NK-92 (cell line): ENCODE data around the gene LCE1B.

Experiments
- DNase-seq: peaks from one replicate; lab custom pipeline; 2025; ENCODE audit not compliant: unreplicated experiment; lab: John Stamatoyannopoulos, UW

Gene LCE1B, protein sequence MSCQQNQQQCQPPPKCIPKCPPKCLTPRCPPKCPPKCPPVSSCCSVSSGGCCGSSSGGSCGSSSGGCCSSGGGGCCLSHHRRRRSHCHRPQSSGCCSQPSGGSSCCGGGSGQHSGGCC

DNA sequence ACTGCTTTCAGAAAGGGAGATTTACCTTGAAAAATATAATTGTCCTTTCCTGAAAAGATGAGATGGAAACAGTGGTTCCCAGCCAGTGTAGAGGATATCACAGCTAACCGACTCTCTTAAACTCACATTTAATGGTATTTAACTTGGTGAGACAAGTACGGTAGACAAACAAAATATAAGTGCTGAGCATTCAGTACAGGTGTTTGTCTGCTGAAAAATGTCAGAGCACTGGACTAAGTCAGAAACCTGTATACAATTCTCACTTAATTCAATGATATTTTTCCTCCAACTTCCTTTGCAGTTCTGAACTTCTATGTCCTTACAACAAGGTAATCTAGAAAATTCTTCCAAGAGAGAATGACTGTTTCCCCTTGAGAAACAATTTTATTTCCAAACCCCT is at the start of gene LCE1B:
Gene LCE1B, plus strand, starts transcription at position 301 of the 400 bp plus-strand sequence. CDS start 476 bp downstream, outside the sequence.
- DNase-seq: no peak

DNA sequence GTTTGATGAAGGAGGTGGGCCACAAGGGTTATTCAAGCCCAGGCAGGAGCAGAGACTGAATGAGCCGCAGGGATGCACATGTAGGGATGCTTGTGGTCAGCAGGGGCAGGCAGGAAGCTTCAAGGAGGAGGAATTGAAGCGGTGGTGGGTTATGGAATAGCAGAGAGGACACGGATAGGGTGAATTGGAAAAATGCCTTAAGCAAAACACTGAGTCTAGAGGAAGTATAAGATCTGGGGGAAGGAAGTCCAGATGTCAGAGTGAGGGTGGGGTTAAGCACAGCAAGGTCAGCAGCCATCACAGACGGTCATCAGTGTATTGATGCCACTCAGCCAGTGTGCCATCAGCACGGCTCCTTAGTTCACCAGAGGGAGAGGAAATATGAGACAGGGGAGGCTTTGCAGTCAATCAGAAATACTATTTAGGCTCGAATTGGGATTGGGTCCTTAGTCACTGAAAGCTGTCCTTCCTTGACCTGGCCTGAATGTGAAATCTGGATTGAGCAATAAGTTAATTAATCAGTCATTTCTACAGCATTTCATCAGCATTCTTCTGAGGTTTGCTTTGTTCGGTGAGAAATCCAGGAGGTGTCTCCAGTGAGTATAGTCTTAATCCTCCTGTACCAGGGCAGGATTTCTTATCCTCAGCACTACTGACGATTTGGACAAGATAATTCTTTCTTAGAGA is 42.8 kb upstream of the LCE1B start:
- no peak for DNase-seq

DNA sequence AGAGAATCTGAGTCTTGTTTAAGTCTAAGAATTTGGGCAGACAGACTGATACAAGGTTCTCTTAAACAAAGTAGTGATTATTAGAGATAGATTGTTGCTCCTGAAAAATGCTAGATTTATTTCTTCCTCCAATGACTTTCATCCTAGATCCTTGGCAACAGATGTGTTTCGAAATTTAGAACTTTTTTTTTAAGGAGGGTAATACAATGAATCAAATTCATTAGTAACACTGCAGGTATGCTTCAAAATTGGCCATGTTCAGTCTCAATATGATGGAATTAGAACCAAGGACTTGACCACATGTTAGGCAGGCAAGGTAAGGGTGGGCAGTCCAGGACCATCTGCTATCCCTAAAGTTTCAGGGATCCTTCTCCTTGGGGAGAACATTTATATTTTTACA is 41.4 kb upstream of the LCE1B start:
- no peak for DNase-seq

DNA sequence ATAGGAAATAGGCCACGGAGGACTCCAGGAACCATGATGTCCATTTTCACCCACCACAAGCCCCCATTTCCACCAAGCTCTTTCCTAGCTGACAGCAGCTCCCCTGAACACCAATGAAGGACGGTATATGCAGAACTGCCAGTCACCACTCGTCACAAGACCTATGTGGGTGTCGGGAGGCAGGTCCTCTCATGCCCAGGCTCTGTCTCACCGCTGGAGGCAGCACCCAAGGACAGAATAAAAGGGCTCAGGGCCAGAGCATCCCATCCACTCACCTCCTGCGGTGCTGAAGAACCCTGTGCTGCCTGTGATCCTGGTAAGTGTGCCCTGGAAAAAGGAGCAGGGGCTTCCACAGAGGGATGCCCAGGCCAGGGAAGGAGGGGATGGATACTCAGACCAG is 36.9 kb upstream of the LCE1B start, which contains the start of gene LCE1F:
Gene LCE1F, plus strand, starts transcription at position 266 of the 400 bp plus-strand sequence. CDS start 1,232 bp downstream, outside the sequence.
- DNase-seq: no peak

DNA sequence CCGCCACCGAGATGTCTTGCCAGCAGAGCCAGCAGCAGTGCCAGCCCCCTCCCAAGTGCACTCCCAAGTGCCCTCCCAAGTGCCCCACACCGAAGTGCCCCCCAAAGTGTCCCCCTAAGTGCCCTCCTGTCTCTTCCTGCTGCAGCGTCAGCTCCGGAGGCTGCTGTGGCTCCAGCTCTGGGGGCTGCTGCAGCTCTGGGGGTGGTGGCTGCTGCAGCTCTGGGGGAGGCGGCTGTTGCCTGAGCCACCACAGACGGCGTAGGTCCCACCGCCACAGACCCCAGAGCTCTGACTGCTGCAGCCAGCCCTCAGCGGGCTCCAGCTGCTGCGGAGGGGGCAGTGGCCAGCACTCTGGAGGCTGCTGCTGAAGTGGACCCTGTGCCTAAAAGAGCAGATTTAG is 35.4 kb upstream of the LCE1B start:
- DNase-seq: no peak

DNA sequence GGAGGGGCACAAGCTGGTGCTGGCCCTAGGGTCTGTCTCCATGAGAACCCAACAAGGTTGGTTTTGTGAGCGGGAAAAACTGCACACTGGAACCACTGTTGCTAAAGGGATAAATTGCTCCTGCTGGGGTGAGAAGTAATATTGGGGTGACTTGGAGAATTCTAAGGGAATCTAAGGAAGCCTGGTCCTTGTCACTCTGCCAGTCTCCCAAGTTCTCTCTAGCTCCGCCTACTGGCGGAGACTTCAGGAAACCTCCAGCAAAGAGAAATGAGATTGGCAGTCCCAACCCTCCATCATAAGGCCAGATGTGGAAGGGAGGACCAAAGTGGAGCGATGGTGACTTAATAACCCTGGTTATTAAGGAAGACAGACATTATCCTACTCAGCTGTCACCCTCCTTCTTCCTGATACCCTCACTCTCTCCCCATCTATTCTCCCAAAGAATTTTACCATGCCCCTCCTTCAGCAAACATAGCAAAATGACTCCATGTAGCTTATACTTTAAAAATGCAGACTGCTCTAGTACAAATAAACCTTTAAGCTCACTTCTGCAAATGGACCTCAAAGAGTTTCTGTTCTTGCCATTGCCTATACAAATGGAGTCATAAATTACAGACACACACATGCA is 34.1 kb upstream of the LCE1B start:
- no peak for DNase-seq

DNA sequence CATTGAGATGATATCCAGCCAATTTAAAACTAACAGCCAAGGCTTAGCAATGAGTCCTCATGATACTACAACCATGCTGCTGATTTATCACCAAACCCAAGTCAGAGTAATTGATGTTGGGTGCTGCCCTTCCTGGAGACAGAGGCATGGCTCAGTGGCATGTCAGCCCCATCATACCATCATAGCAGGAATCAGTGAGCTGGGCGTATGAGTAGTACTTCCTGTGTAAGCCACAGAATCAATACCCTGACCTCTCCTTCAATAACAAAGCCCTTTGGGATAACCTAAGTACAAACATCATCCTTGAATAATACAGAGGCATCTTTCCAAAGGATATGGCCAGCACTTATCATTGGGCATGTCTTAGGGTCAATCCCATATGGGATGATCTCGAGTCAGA is 28.7 kb upstream of the LCE1B start:
- no peak for DNase-seq

DNA sequence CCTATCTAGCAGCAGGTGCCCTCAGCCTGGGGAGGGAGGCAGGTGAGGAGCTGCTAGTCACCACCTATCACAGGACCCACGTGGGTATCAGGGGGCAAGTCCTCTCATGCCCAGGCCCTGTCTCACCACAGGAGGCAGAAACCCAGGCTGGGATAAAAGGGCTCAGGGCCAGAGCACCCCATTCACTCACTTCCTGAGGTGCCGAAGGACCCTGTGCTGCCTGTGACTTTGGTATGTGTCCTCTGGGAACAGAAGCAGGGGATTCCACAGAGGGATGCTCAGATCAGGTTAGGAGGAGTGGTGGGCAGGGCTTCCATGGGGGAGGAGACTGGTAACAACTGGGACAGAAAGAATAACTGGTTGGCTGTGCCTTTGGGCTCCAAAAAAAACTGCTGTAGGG is 25.7 kb upstream of the LCE1B start, which contains the start of gene LCE1E:
Gene LCE1E, plus strand, starts transcription at position 181 of the 400 bp plus-strand sequence. CDS start 1,043 bp downstream, outside the sequence.
- DNase-seq: no peak

DNA sequence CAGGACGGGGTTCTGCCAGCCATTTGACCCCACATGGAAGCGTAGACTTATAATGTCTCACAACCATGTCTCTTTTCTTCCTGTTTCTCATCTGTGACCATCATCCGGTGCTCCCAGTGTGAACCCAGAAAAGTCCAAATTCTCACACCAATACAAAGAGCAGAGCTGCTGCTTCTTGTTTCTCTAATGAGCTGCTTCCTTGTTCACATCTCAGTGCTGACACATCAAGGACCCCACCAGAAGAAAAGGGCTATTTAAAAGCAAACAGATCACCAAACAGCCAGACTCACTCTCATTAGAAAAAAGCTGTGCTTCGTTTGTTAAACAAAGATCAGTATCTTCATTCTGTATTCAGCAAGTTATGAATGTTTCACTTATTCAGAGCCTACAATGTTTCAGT is 16.1 kb upstream of the LCE1B start:
- no peak for DNase-seq

DNA sequence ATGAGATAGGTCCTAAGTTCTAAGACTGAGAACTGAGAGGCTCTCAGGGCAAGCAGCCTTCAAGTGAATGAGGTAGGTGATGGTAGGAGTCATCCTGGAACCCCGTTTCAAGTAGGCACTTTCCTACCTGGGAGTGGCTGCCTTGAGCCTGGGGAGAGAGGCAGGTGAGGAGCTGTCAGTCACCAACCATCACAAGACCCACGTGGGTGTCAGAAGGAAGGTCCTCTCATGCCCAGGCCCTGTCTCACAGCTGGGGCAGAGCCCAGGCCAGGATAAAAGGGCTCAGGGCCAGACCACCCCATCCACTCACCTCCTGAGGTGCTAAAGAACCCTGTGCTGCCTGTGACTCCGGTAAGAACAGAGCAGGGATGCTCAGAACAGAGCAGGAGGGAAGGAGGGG is 15.3 kb upstream of the LCE1B start, which contains the start of gene LCE1D:
Gene LCE1D, plus strand, starts transcription at position 301 of the 400 bp plus-strand sequence. CDS start 1,074 bp downstream, outside the sequence.
- no peak for DNase-seq

DNA sequence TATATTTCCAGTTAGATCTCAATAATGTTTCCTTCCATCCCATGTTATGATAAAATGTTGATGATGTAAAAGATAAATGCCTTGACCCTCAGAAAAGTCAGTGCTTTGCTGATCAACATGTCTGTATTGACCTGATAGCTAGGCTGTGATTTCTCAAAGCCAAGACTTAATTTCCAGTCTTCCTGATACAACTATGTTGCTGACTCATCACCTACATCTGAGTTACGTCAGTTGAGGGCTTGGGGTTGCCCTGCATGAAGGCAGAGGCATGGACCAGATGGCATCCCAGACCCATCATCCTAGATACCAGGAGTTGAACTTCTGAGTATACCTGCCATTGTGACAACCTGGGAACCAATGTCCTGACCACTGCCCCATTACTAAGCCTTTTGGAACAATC is 10.4 kb upstream of the LCE1B start:
- DNase-seq: no peak

DNA sequence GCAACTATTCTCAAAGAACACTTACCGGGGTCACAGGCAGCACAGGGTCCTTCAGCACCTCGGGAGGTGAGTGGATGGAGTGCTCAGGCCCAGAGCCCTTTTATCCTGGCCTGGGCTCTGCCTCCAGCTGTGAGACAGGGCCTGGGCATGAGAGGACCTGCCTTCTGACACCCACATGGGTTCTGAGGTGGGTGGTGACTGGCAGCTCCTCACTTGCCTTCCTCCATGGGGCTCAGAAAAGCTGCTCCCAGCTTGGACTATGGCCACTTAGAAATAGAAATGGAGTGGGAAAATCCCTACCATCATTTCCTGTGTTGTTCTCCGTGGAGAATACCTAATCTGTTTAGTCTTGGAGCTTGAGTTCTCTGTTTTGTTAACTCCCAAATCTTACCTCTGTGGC is 5.2 kb upstream of the LCE1B start, which contains the start of gene LCE1C:
Gene LCE1C, minus strand, starts transcription at position 76 of the 400 bp plus-strand sequence. CDS start 1,173 bp downstream, outside the sequence.
- DNase-seq: no peak

DNA sequence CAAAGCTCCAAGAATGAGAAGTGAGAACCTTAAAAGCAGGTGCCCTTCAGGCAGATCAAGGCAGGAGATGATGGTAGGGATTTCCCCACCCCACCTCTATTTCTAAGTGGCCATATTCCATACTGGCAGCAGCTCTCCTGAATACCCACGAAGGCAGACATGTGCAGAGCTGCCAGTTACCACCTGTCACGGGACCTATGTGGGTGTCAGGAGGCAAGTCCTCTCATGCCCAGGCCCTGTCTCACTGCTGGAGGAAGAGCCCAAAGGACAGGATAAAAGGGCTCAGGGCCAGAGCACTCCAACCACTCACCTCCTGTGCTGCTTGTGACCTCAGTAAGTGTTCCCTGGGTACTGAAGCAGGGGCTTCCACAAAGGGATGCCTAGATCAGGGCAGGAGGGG is 721 bp upstream of the LCE1B start:
- no peak for DNase-seq

DNA sequence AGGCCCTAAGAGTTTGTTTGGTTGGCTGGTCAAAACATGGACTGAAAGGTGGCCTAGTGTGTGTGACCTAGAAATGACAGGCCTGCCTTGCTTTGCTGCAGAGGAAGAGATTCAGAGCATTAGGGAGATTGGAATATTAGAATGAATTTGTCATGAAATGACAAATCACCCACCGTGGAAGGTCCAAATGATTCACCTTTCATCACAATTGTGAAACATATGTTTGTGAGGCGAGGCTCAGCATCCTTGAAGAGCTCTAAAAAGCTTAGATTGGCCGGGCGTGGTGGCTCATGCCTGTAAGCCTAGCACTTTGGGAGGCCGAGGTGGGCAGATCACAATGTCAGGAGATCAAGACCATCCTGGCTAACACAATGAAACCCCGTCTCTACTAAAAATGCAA is 5.5 kb downstream of the LCE1B start:
- DNase-seq: no peak

DNA sequence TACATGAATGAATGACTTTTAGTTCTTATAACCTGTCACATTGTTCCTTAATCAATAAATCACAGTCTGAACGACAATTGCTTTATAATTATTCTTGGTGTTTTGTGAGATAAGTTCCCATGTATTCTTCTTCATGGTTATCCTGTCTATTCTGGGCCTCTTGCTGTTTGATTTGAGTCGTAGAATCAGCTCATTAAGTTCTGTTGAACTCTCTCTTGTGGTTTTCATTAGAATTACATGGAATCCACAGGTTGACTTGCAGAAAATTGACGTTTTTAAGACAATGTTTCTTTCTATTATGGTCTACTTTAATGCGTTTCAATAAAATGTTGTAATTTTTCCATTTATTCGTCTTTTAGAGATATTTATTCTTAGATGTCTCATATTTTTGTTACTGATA is 11.5 kb downstream of the LCE1B start:
- DNase-seq: no peak

DNA sequence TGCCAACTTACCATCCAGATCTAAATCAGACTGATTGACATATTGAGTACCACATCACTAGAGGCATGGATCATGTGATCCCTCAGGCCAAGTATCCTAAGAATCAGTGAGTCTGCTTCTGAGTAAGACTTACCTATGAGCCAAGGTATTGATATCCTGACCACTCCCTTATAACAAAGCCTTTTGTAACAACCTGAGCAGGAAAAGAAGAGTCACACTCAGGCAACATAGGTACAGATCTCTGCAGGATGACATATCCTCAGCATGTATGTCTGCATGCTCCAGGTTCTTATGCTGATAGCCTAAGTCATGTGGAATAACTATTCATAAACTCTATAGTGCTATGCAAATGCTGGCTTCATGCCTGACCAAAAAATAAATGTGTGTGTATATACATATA is 13.2 kb downstream of the LCE1B start:
- no peak for DNase-seq

DNA sequence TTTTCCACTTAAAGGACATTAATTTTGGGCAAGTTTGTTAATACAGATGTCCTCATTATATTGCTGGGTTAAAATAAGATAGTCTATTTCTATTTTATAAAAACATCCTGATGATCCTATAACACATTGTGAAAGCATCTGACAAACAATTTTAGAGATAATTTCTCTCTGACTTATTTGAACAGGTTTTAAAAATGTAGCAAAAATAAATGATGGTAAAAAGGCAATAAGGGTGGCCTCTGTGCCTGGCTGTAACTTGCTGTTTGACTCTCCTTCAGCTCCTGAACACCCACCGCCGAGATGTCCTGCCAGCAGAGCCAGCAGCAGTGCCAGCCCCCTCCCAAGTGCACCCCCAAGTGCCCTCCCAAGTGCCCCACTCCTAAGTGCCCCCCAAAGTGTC is 15.4 kb downstream of the LCE1B start, which contains the start of gene LCE1A:
Gene LCE1A, plus strand, starts transcription at position 301 of the 400 bp plus-strand sequence. Its CDS starts 0 bp downstream, at position 301.
- DNase-seq: no peak

DNA sequence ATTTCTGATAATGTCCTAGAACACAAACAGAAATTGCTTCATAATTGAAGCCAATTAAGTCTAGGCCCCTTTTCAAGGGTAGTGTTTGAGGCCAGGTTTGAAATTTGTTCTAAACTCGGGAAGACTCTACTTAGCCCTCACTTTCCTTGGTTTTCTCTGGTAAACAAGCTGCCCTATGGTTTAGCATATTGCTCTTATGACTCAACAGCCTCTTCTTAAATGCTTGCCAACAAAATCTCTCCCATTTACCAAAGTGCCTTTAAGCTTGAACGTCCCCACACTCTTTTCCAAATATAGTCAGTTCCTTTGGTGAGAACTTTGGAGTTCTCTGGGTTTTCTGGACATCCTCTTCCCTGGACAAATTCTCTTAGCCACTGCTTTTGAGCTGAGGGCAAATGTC is 25.1 kb downstream of the LCE1B start:
- no peak for DNase-seq

DNA sequence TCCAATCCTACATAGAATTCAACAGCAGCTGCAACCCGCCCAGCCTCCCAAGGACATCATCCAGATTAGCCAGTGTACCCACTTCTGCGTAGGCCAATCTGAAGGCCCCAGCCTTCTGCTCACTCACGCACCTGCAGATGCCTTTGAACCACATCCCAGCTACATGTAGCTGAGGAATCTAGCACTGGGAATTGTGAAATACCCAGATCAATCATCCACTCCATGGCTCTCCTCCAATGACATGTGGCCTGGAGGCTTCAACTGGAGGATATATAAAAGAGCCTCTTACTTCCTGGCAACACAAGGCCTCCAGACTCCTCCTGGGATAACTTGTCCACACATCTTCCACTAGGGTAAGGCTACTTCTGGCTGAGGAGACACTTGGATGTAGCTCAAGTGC is 30.8 kb downstream of the LCE1B start, which contains the start of gene LCE6A:
Gene LCE6A, plus strand, starts transcription at position 301 of the 400 bp plus-strand sequence. CDS start 665 bp downstream, outside the sequence.
- no peak for DNase-seq

DNA sequence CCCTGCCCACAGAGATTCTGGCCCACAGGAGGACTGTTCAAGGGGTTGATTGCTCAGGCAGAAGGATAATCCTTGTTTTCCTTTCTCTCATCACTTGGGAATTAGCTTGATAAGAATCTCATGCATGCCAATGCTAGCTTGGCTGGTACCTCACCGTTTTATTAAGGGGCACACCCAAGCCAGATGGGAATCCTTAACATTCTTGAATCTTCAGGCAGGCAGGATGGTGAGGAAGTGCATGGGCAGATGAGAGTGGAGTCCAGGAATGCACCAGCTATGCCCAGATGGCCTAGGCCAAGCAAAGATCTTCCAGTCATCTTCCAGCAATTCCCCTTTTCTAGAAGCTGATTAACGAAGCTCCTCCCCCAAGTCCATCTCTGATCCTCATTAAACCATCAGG is 43.9 kb downstream of the LCE1B start:
- DNase-seq: no peak

DNA sequence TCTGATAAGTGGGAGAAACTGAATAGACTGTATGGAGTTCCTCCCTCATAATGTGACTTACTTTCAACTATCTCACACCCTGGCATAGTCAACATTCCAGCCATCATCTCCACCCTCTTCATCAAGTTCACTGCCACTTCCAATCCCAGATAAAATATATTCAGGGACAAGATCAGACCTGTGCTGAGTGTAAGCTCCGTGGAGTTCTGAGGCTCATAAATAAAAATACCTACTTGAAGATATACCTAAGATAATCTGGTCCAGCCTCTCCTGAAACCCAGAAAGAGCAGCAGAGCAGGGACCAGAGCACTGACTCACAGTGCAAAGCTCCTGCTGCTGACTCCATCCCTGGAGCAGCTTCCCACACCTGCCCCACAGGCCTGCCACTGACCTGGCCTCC is 46.3 kb downstream of the LCE1B start:
- DNase-seq: no peak

DNA sequence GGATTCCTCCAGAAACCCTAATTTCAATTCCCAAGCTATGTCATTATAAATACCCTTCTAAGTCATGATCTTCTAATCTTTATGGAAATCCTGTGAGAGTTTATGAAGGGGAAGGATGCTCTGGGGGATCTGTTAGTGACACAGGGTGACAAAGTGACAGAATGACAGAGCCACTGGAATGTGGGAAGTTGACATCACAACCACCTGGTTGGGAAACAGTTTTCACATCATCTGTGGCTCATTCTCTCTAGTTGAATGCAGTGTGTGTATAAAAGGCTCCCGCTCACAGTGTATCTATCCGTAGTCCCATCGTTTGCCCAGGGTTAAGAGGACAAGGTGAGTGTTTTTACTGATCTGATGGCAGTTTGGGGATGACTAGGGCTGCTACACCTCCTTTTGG is 47.9 kb downstream of the LCE1B start, which contains the start of gene LCE7A:
Gene LCE7A, plus strand, starts transcription at position 301 of the 400 bp plus-strand sequence. CDS start 702 bp downstream, outside the sequence.
- no peak for DNase-seq
